Stomach smooth muscle (tissue), 2 donors: ENCODE data around the gene SMIM7.
"Not testable (repeated sequence)": the region's sequence is repeated elsewhere in the genome, so short reads cannot be mapped to it uniquely, and the experiment has no call there.

ENCODE experiments used
- H3K27ac ChIP-seq: one replicate; pipeline ENCODE4 v1.7.0; 2013; ENCODE audit warnings: mild to moderate bottlenecking, low read length, inconsistent platforms
- H3K27me3 ChIP-seq, 2 donors: one replicate each; pipeline ENCODE4 v1.7.0; 2013; ENCODE audit warnings: low read length in 2 of 2; ENCODE audit not compliant: insufficient read depth in 2 of 2, control insufficient read depth in 1 of 2
- H3K36me3 ChIP-seq, 2 donors: one replicate each; pipeline ENCODE4 v1.7.0; 2013; ENCODE audit warnings: low read length in 2 of 2; ENCODE audit not compliant: control insufficient read depth in 2 of 2, insufficient read depth in 2 of 2
- H3K4me1 ChIP-seq: one replicate; pipeline ENCODE4 v1.7.0; 2013; ENCODE audit warnings: low read length; ENCODE audit not compliant: control insufficient read depth, insufficient read depth
- H3K4me3 ChIP-seq, 2 donors: one replicate each; pipeline ENCODE4 v1.7.0; 2013; ENCODE audit warnings: low read length in 2 of 2
- H3K9ac ChIP-seq, 2 donors: one replicate each; pipeline ENCODE4 v1.7.0; 2013; ENCODE audit warnings: low read length in 2 of 2, mild to moderate bottlenecking in 1 of 2
- H3K9me3 ChIP-seq, 2 donors: one replicate each; pipeline ENCODE4 v1.7.0; 2013; ENCODE audit warnings: low read length in 2 of 2; ENCODE audit not compliant: control insufficient read depth in 2 of 2
- donor health status: healthy.
- donor health status: Pancreatic carcinoma.

The SMIM7 gene

GRCh38 chr19:16673839-16674238 lies 13.9 kb upstream of the SMIM7 start:
- not testable (repeated sequence) for H3K27ac ChIP-seq, H3K9ac ChIP-seq, H3K9me3 ChIP-seq, H3K36me3 ChIP-seq, H3K4me3 ChIP-seq, H3K4me1 ChIP-seq, H3K27me3 ChIP-seq

GRCh38 chr19:16673231-16673630 lies 13.3 kb upstream of the SMIM7 start:
- no peaks in the 10 kb centered on the region for H3K27me3 ChIP-seq
- no peaks in the 10 kb centered on the region for H3K9me3 ChIP-seq
- no peaks in the 10 kb centered on the region for H3K4me1 ChIP-seq
- H3K36me3 ChIP-seq = no peaks in the 10 kb centered on the region
- no peak overlapping the region for H3K9ac ChIP-seq
- no peak overlapping the region for H3K4me3 ChIP-seq
- H3K27ac ChIP-seq = no peak overlapping the region

GRCh38 chr19:16671652-16672274 lies 11.8 kb upstream of the SMIM7 start:
- H3K36me3 ChIP-seq = no peaks in the 10 kb centered on the region
- no peaks in the 10 kb centered on the region for H3K4me1 ChIP-seq
- no peaks in the 10 kb centered on the region for H3K9me3 ChIP-seq
- no peaks in the 10 kb centered on the region for H3K27me3 ChIP-seq
- H3K4me3 ChIP-seq = no peak overlapping the region
- no peak overlapping the region for H3K9ac ChIP-seq
- no peak overlapping the region for H3K27ac ChIP-seq

GRCh38 chr19:16670291-16670690 lies 10.3 kb upstream of the SMIM7 start:
- H3K36me3 ChIP-seq = no peaks in the 10 kb centered on the region
- no peak overlapping the region for H3K4me3 ChIP-seq
- no peak overlapping the region for H3K27ac ChIP-seq
- no peaks in the 10 kb centered on the region for H3K9me3 ChIP-seq
- no peak overlapping the region for H3K9ac ChIP-seq
- no peaks in the 10 kb centered on the region for H3K4me1 ChIP-seq
- H3K27me3 ChIP-seq = no peaks in the 10 kb centered on the region

- not testable (repeated sequence) for H3K27ac ChIP-seq, H3K9me3 ChIP-seq, H3K9ac ChIP-seq, H3K4me3 ChIP-seq, H3K36me3 ChIP-seq, H3K4me1 ChIP-seq, H3K27me3 ChIP-seq
Measured at GRCh38 chr19:16668702-16669101, 8.8 kb upstream of the SMIM7 start.

GRCh38 chr19:16668176-16668575 lies 8.2 kb upstream of the SMIM7 start:
- Histone ChIP-seq H3K9ac (no peak overlapping the region), H3K36me3 (no peaks in the 10 kb centered on the region), H3K4me3 (no peak overlapping the region), H3K9me3 (no peaks in the 10 kb centered on the region), H3K27me3 (no peaks in the 10 kb centered on the region), H3K4me1 (no peaks in the 10 kb centered on the region), H3K27ac (no peak overlapping the region)

GRCh38 chr19:16661480-16662034 lies 1.6 kb upstream of the SMIM7 start:
- peak overlapping the region; percentile 99 for H3K4me3 ChIP-seq
- H3K9me3 ChIP-seq = no peaks in the 10 kb centered on the region
- peaks cover 8 to 14% of the 10 kb centered on the region in 2 donors for H3K36me3 ChIP-seq
- H3K4me1 ChIP-seq = peaks cover 37% of the 10 kb centered on the region
- peak overlapping the region; percentile 41 for H3K27ac ChIP-seq
- peak overlapping the region; percentile 48 to 51 for H3K9ac ChIP-seq
- H3K27me3 ChIP-seq = no peaks in the 10 kb centered on the region

- peak within 1 kb of the TSS; percentile 99 for H3K4me3 ChIP-seq
- H3K27me3 ChIP-seq = no peaks in the 10 kb centered on the region
- H3K36me3 ChIP-seq = peaks cover 9 to 18% of the 10 kb centered on the region in 2 donors
- peaks cover 37% of the 10 kb centered on the region for H3K4me1 ChIP-seq
- peak within 1 kb of the TSS; percentile 77 for H3K27ac ChIP-seq
- H3K9ac ChIP-seq = peak within 1 kb of the TSS; percentile 76 to 78
- no peaks in the 10 kb centered on the region for H3K9me3 ChIP-seq
Measured at GRCh38 chr19:16660763-16661479, 977 bp upstream of the SMIM7 start, which contains the start of gene TMEM38A. TMEM38A (plus strand) TSS chr19:16661139; CDS start chr19:16661218, 79 bp downstream.

GRCh38 chr19:16659464-16659831 lies 496 bp downstream of the SMIM7 start:
- Histone ChIP-seq H3K27me3 (no peaks in the 10 kb centered on the region), H3K4me3 (peak overlapping the region; percentile 99), H3K9ac (peak overlapping the region; percentile 68 to 76), H3K36me3 (peaks cover 19 to 27% of the 10 kb centered on the region in 2 donors), H3K9me3 (no peaks in the 10 kb centered on the region), H3K4me1 (peaks cover 40% of the 10 kb centered on the region), H3K27ac (peak overlapping the region; percentile 77)

GRCh38 chr19:16657384-16657783 lies 2.6 kb downstream of the SMIM7 start:
- Histone ChIP-seq H3K36me3 (peaks cover 33 to 42% of the 10 kb centered on the region in 2 donors), H3K27ac (no peak overlapping the region), H3K9me3 (no peaks in the 10 kb centered on the region), H3K9ac (no peak overlapping the region), H3K4me1 (peaks cover 40% of the 10 kb centered on the region), H3K27me3 (no peaks in the 10 kb centered on the region), H3K4me3 (no peak overlapping the region)

GRCh38 chr19:16655727-16656126 lies 4.2 kb downstream of the SMIM7 start:
- H3K4me3 ChIP-seq = no peak overlapping the region
- no peak overlapping the region for H3K9ac ChIP-seq
- peaks cover 33% of the 10 kb centered on the region for H3K4me1 ChIP-seq
- H3K9me3 ChIP-seq = no peaks in the 10 kb centered on the region
- no peaks in the 10 kb centered on the region for H3K27me3 ChIP-seq
- peaks cover 49 to 57% of the 10 kb centered on the region in 2 donors for H3K36me3 ChIP-seq
- H3K27ac ChIP-seq = no peak overlapping the region
